Natural killer cell treated with Interleukin-12 subunit alpha and Interleukin-12 subunit beta and Interleukin-15 and Interleukin-18, amount 100 ng/mL, for 72 hours (primary cell): Measurements from ENCODE around the gene CBX6. TPM values are rescaled to one million over a fixed set of nuclear protein-coding genes. Genes with fewer than 3 reads are reported as not detected.

ENCODE experiments used
- ATAC-seq, 2 donors: fragments of 150-1000 bp; cut with Tn5 transposase in 1 of 2; sonication (Bioruptor Pico), chemical (Tn5 transposase) in 1 of 2; 2 replicates each; pipeline ENCODE4 v1.10.0; 2021
- DNase-seq: peaks from one replicate; pipeline ENCODE4 v3.0.0; 2022; ENCODE audit warnings: low spot score
- H3K27ac Mint-ChIP-seq, 2 donors: 1 replicate in 1 of 2; 2 replicates in 1 of 2; pipeline ENCODE4 v1.8.0; 2022; ENCODE audit warnings: mixed read lengths in 2 of 2, mild to moderate bottlenecking in 1 of 2, moderate library complexity in 1 of 2
- H3K27me3 Mint-ChIP-seq, 2 donors: 1 replicate in 1 of 2; 2 replicates in 1 of 2; pipeline ENCODE4 v1.8.0; 2022; ENCODE audit warnings: mixed read lengths in 2 of 2
- H3K36me3 Mint-ChIP-seq: one replicate; pipeline ENCODE4 v1.8.0; 2022; ENCODE audit warnings: mixed read lengths
- H3K4me1 Mint-ChIP-seq, 2 donors: 1 replicate in 1 of 2; 2 replicates in 1 of 2; pipeline ENCODE4 v1.8.0; 2022; ENCODE audit warnings: low read depth in 2 of 2, mixed read lengths in 2 of 2, mild to moderate bottlenecking in 1 of 2
- H3K4me3 Mint-ChIP-seq: one replicate; pipeline ENCODE4 v1.8.0; 2022; ENCODE audit warnings: mixed read lengths
- H3K9me3 Mint-ChIP-seq: 2 replicates; pipeline ENCODE4 v1.8.0; 2022; ENCODE audit warnings: mixed read lengths
- total RNA-seq, 2 donors: library from RNA; stranded (reverse); gene quantifications; one replicate each; pipeline ENCODE4 v1.2.3, GENCODE V29; 2022

Gene CBX6
- total RNA-seq, 2 donors from 2014 or later = 95.2 to 137 TPM

- Mint-ChIP-seq H3K27me3 (peaks cover 0 to 4% of the 10 kb centered on the region in 2 donors), H3K4me1 (peaks cover 43 to 45% of the 10 kb centered on the region in 2 donors), H3K27ac (peak overlapping the region; percentile 66 to 84), H3K4me3 (peak overlapping the region; percentile 89), H3K9me3 (no peaks in the 10 kb centered on the region), H3K36me3 (no peaks in the 10 kb centered on the region)
- ATAC-seq (peak; percentile 48 to 60), DNase-seq (peak; percentile 86)
Measured at GRCh38 chr22:38870312-38870741, 1.7 kb downstream of the CBX6 start.

- no peak for DNase-seq
- peak overlapping the region; percentile 89 for H3K4me3 Mint-ChIP-seq
- no peak for ATAC-seq
- peaks cover 0 to 2% of the 10 kb centered on the region in 2 donors for H3K27me3 Mint-ChIP-seq
- H3K9me3 Mint-ChIP-seq = no peaks in the 10 kb centered on the region
- peaks cover 42 to 43% of the 10 kb centered on the region in 2 donors for H3K4me1 Mint-ChIP-seq
- no peaks in the 10 kb centered on the region for H3K36me3 Mint-ChIP-seq
- H3K27ac Mint-ChIP-seq = peak overlapping the region; percentile 66 to 84
Measured at GRCh38 chr22:38869663-38870062, 2.4 kb downstream of the CBX6 start.

- ATAC-seq (peak; percentile 45 to 52), DNase-seq (peak; percentile 85)
- no peaks in the 10 kb centered on the region for H3K36me3 Mint-ChIP-seq
- H3K9me3 Mint-ChIP-seq = no peaks in the 10 kb centered on the region
- H3K4me1 Mint-ChIP-seq = peaks cover 39 to 41% of the 10 kb centered on the region in 2 donors
- no peak overlapping the region for H3K4me3 Mint-ChIP-seq
- peaks cover 0 to 2% of the 10 kb centered on the region in 2 donors for H3K27me3 Mint-ChIP-seq
- no peak overlapping the region for H3K27ac Mint-ChIP-seq
Measured at GRCh38 chr22:38868886-38869381, 3.1 kb downstream of the CBX6 start.

- Mint-ChIP-seq H3K4me1 (peaks cover 33 to 35% of the 10 kb centered on the region in 2 donors), H3K4me3 (no peak overlapping the region), H3K36me3 (no peaks in the 10 kb centered on the region), H3K27me3 (peaks cover 0 to 1% of the 10 kb centered on the region in 2 donors), H3K9me3 (no peaks in the 10 kb centered on the region), H3K27ac (no peak overlapping the region)
- ATAC-seq (no peak), DNase-seq (no peak)
Measured at GRCh38 chr22:38868286-38868721, 3.7 kb downstream of the CBX6 start.

- Mint-ChIP-seq H3K9me3 (no peaks in the 10 kb centered on the region), H3K4me1 (peaks cover 31 to 34% of the 10 kb centered on the region in 2 donors), H3K27ac (no peak overlapping the region), H3K27me3 (no peaks in the 10 kb centered on the region), H3K4me3 (no peak overlapping the region), H3K36me3 (no peaks in the 10 kb centered on the region)
- no peak for DNase-seq
- no peak for ATAC-seq
Measured at GRCh38 chr22:38867471-38868285, 4.3 kb downstream of the CBX6 start.

- Mint-ChIP-seq H3K36me3 (no peaks in the 10 kb centered on the region), H3K4me1 (peaks cover 31% of the 10 kb centered on the region in 2 donors), H3K4me3 (no peak overlapping the region), H3K27ac (no peak overlapping the region), H3K9me3 (no peaks in the 10 kb centered on the region), H3K27me3 (no peaks in the 10 kb centered on the region)
- no peak for ATAC-seq
- no peak for DNase-seq
Measured at GRCh38 chr22:38867124-38867455, 4.9 kb downstream of the CBX6 start.

- no peaks in the 10 kb centered on the region for H3K27me3 Mint-ChIP-seq
- H3K4me3 Mint-ChIP-seq = no peak overlapping the region
- no peaks in the 10 kb centered on the region for H3K9me3 Mint-ChIP-seq
- ATAC-seq = no peak
- H3K4me1 Mint-ChIP-seq = peaks cover 31% of the 10 kb centered on the region in 2 donors
- H3K27ac Mint-ChIP-seq = no peak overlapping the region
- no peak for DNase-seq
- no peaks in the 10 kb centered on the region for H3K36me3 Mint-ChIP-seq
Measured at GRCh38 chr22:38866399-38867123, 5.5 kb downstream of the CBX6 start.

- H3K36me3 Mint-ChIP-seq = no peaks in the 10 kb centered on the region
- ATAC-seq (no peak), DNase-seq (no peak)
- H3K9me3 Mint-ChIP-seq = no peaks in the 10 kb centered on the region
- no peak overlapping the region for H3K27ac Mint-ChIP-seq
- no peak overlapping the region for H3K4me3 Mint-ChIP-seq
- H3K27me3 Mint-ChIP-seq = no peaks in the 10 kb centered on the region
- H3K4me1 Mint-ChIP-seq = peaks cover 30% of the 10 kb centered on the region in 2 donors
Measured at GRCh38 chr22:38866024-38866398, 6.0 kb downstream of the CBX6 start.

- Mint-ChIP-seq H3K27me3 (no peaks in the 10 kb centered on the region), H3K4me1 (peaks cover 24% of the 10 kb centered on the region in 2 donors), H3K27ac (no peak overlapping the region), H3K9me3 (no peaks in the 10 kb centered on the region), H3K36me3 (no peaks in the 10 kb centered on the region), H3K4me3 (no peak overlapping the region)
- ATAC-seq (no peak), DNase-seq (no peak)
Measured at GRCh38 chr22:38865201-38866023, 6.6 kb downstream of the CBX6 start.

- Mint-ChIP-seq H3K4me3 (no peak overlapping the region), H3K4me1 (peaks cover 17 to 18% of the 10 kb centered on the region in 2 donors), H3K27ac (no peak overlapping the region), H3K9me3 (no peaks in the 10 kb centered on the region), H3K27me3 (no peaks in the 10 kb centered on the region), H3K36me3 (no peaks in the 10 kb centered on the region)
- ATAC-seq = no peak
- DNase-seq = no peak
Measured at GRCh38 chr22:38864361-38865191, 7.4 kb downstream of the CBX6 start.

GRCh38 chr22:38863531-38864131 lies 8.4 kb downstream of the CBX6 start:
- Mint-ChIP-seq H3K36me3 (no peaks in the 10 kb centered on the region), H3K27ac (no peak overlapping the region), H3K9me3 (no peaks in the 10 kb centered on the region), H3K4me1 (peaks cover 12 to 14% of the 10 kb centered on the region in 2 donors), H3K4me3 (no peak overlapping the region), H3K27me3 (no peaks in the 10 kb centered on the region)
- peak; percentile 60 for DNase-seq
- no peak for ATAC-seq

GRCh38 chr22:38862375-38863329 lies 9.4 kb downstream of the CBX6 start:
- peak; percentile 59 for DNase-seq
- Mint-ChIP-seq H3K36me3 (no peaks in the 10 kb centered on the region), H3K27ac (no peak overlapping the region), H3K4me1 (peaks cover 5 to 7% of the 10 kb centered on the region in 2 donors), H3K4me3 (no peak overlapping the region), H3K9me3 (no peaks in the 10 kb centered on the region), H3K27me3 (no peaks in the 10 kb centered on the region)
- no peak for ATAC-seq
